GM11168 (cell line): ENCODE results near the gene LUZP2.

Experiments
- in situ Hi-C: fragments of 300-500 bp; cut with MboI; formaldehyde crosslinking; loops from one replicate; pipeline ENCODE4 v1.12.0; 2022; ENCODE audit warnings: low sequenced_read_pairs; ENCODE audit not compliant: unreplicated experiment

LUZP2 gene

GRCh38 chr11:24496736-24497725, at the start of gene LUZP2:
Gene LUZP2 (plus strand): TSS chr11:24497053.
- in situ Hi-C loops = no loop called here

GRCh38 chr11:24453129-24453718, 43.6 kb upstream of the LUZP2 start:
- in situ Hi-C loops = no loop called here

- in situ Hi-C loops = no loop called here
Observed at GRCh38 chr11:24457985-24458384, 38.9 kb upstream of the LUZP2 start.

- in situ Hi-C loops = no loop called here
Observed at GRCh38 chr11:24470431-24470830, 26.4 kb upstream of the LUZP2 start.

- in situ Hi-C loops = no loop called here
Observed at GRCh38 chr11:24471084-24471483, 25.8 kb upstream of the LUZP2 start.

GRCh38 chr11:24478718-24479117, 18.1 kb upstream of the LUZP2 start:
- in situ Hi-C loops = no loop called here

GRCh38 chr11:24489477-24489876, 7.4 kb upstream of the LUZP2 start:
- in situ Hi-C loops = no loop called here

GRCh38 chr11:24496386-24496735, 492 bp upstream of the LUZP2 start:
- in situ Hi-C loops = no loop called here

- in situ Hi-C loops = no loop called here
Observed at GRCh38 chr11:24497831-24498230, 978 bp downstream of the LUZP2 start.

- in situ Hi-C loops = no loop called here
Observed at GRCh38 chr11:24502425-24502824, 5.6 kb downstream of the LUZP2 start.

GRCh38 chr11:24509114-24509513, 12.3 kb downstream of the LUZP2 start:
- in situ Hi-C loops = no loop called here

GRCh38 chr11:24511511-24511910, 14.7 kb downstream of the LUZP2 start:
- in situ Hi-C loops = no loop called here

GRCh38 chr11:24513479-24514218, 16.8 kb downstream of the LUZP2 start:
- in situ Hi-C loops = no loop called here

GRCh38 chr11:24514219-24514594, 17.4 kb downstream of the LUZP2 start:
- in situ Hi-C loops = no loop called here

GRCh38 chr11:24515632-24516031, 18.8 kb downstream of the LUZP2 start:
- in situ Hi-C loops = no loop called here

- in situ Hi-C loops = no loop called here
Observed at GRCh38 chr11:24516638-24517037, 19.8 kb downstream of the LUZP2 start.

- in situ Hi-C loops = no loop called here
Observed at GRCh38 chr11:24521601-24522000, 24.7 kb downstream of the LUZP2 start.

- in situ Hi-C loops = no loop called here
Observed at GRCh38 chr11:24524156-24524555, 27.3 kb downstream of the LUZP2 start.

GRCh38 chr11:24531528-24531927, 34.7 kb downstream of the LUZP2 start:
- in situ Hi-C loops = no loop called here

GRCh38 chr11:24543771-24544170, 46.9 kb downstream of the LUZP2 start:
- in situ Hi-C loops = no loop called here

GRCh38 chr11:24556693-24557092, 59.8 kb downstream of the LUZP2 start:
- in situ Hi-C loops = no loop called here
